Endothelial cell of umbilical vein (primary cell): ENCODE data around the gene FAM53B. TPM values are rescaled to one million over a fixed set of nuclear protein-coding genes. Genes with fewer than 3 reads are reported as not detected.

Experiments
- BruUV-seq: library from RNA; stranded (reverse); fragments of 400-500 nt; replicated peaks from 2 replicates; lab custom pipeline; 2021; lab: Mats Ljungman, UMichigan
- CTCF ChIA-PET: fragments of 300-600, 350-600 bp; sonication (Branson Sonifier 250); formaldehyde crosslinking; loops from one replicate; lab custom pipeline; 2021; ENCODE audit warnings: antibody characterized with exemption, inconsistent platforms; lab: Charles Lee
- POLR2A ChIA-PET: fragments of 300-600, 350-600 bp; sonication (Branson Sonifier 250); formaldehyde crosslinking; loops from one replicate; lab custom pipeline; 2021; ENCODE audit warnings: antibody characterized with exemption, inconsistent platforms; lab: Charles Lee
- DNase-seq: peaks from one replicate; pipeline ENCODE4 v3.0.0-alpha.2; 2011; ENCODE audit warnings: low read depth, low spot score
- FAIRE-seq: peaks from 2 replicates; lab custom pipeline; 2011; peaks lifted over from hg19 to GRCh38; lab: Jason Lieb, UNC
- H2AFZ ChIP-seq: 2 replicates; pipeline ENCODE4 v1.6.0; 2012; ENCODE audit warnings: low read depth, low read length, control low read depth, inconsistent platforms
- H3K27ac ChIP-seq: 2 replicates; pipeline ENCODE4 v1.5.1; 2011; ENCODE audit warnings: low read depth, mild to moderate bottlenecking, control low read depth, low read length, moderate library complexity; ENCODE audit not compliant: insufficient read depth
- H3K27me3 ChIP-seq, 2 experiments: 2 replicates each; pipeline versions ENCODE4 v1.6.0 to v1.6.1; 2011; ENCODE audit warnings: low read length in 2 of 2, mixed read lengths in 1 of 2; ENCODE audit not compliant: control insufficient read depth in 2 of 2, insufficient read depth in 2 of 2
- H3K36me3 ChIP-seq, 2 experiments: 2 replicates in 1 of 2; 3 replicates in 1 of 2; pipeline ENCODE4 v1.5.1; 2011; ENCODE audit warnings: low read length in 2 of 2, mild to moderate bottlenecking in 1 of 2, moderate library complexity in 1 of 2; ENCODE audit not compliant: control insufficient read depth in 2 of 2, insufficient read depth in 2 of 2; ENCODE audit errors: extremely low read depth in 1 of 2
- H3K4me1 ChIP-seq: 3 replicates; pipeline ENCODE4 v1.5.1; 2011; ENCODE audit warnings: mild to moderate bottlenecking, low read length; ENCODE audit not compliant: control insufficient read depth, insufficient read depth; ENCODE audit errors: extremely low read depth
- H3K4me2 ChIP-seq: 2 replicates; pipeline ENCODE4 v1.6.1; 2011; ENCODE audit warnings: low read length, control low read depth, mixed read lengths; ENCODE audit not compliant: insufficient read depth
- H3K4me3 ChIP-seq, 3 experiments: fragments of 200-600 bp in 1 of 3; sonication (generic), shearing (Covaris generic) in 1 of 3; replicated peaks in 1 of 3; 2 replicates each; pipeline ENCODE4 v1.5.1; 2011 to 2016; ENCODE audit warnings: control low read depth in 3 of 3, low read length in 3 of 3, mild to moderate bottlenecking in 2 of 3, inconsistent platforms in 1 of 3, low read depth in 1 of 3, moderate library complexity in 1 of 3; ENCODE audit not compliant: insufficient read depth in 1 of 3
- H3K79me2 ChIP-seq: 2 replicates; pipeline ENCODE4 v1.6.0; 2012; ENCODE audit warnings: low read length, inconsistent platforms; ENCODE audit not compliant: control insufficient read depth, insufficient read depth
- H3K9ac ChIP-seq: replicated peaks from 2 replicates; pipeline ENCODE3; 2011; ENCODE audit warnings: low read length, control low read depth; ENCODE audit not compliant: insufficient read depth; ENCODE audit errors: extremely low read depth
- H3K9me1 ChIP-seq: replicated peaks from 3 replicates; pipeline ENCODE4 v1.6.0; 2011; ENCODE audit warnings: mild to moderate bottlenecking, low read length; ENCODE audit not compliant: control insufficient read depth, insufficient read depth; ENCODE audit errors: extremely low read depth
- H3K9me3 ChIP-seq: replicated peaks from 2 replicates; pipeline ENCODE4 v1.5.1; 2012; ENCODE audit warnings: low read length, inconsistent platforms; ENCODE audit not compliant: control insufficient read depth, insufficient read depth
- H4K20me1 ChIP-seq: replicated peaks from 2 replicates; pipeline ENCODE3; 2011; ENCODE audit warnings: mild to moderate bottlenecking, low read length; ENCODE audit not compliant: control insufficient read depth, insufficient read depth; ENCODE audit errors: extremely low read depth
- EZH2 ChIP-seq: IDR thresholded peaks from 2 replicates; pipeline ENCODE4 v1.6.1; 2012; ENCODE audit warnings: borderline replicate concordance, low read depth, mild to moderate bottlenecking, moderate library complexity, low read length, inconsistent platforms; ENCODE audit not compliant: severe bottlenecking
- GATA2 ChIP-seq: IDR thresholded peaks from 2 replicates; pipeline ENCODE4 v1.7.0; 2011; ENCODE audit warnings: low read depth, mild to moderate bottlenecking, moderate library complexity, mixed read lengths, low read length; ENCODE audit not compliant: insufficient read length, insufficient read depth
- JUN ChIP-seq: IDR thresholded peaks from 2 replicates; pipeline ENCODE4 v1.6.1; 2011; ENCODE audit warnings: borderline replicate concordance, low read depth; ENCODE audit not compliant: insufficient read length, insufficient read depth
- MYC ChIP-seq: IDR thresholded peaks from one replicate; pipeline ENCODE4 v1.6.1; 2011; ENCODE audit warnings: mild to moderate bottlenecking, low read depth, low read length
- POLR2A ChIP-seq: IDR thresholded peaks from 2 replicates; pipeline ENCODE4 v1.6.1; 2012; ENCODE audit warnings: low read depth, mild to moderate bottlenecking, control low read depth, low read length
- POLR2AphosphoS5 ChIP-seq: IDR thresholded peaks from 2 replicates; pipeline ENCODE4 v1.6.1; 2012; ENCODE audit warnings: low read depth, mild to moderate bottlenecking, control low read depth, low read length, moderate library complexity; ENCODE audit not compliant: insufficient read depth
- dilution Hi-C: fragments of 300-500 bp; cut with MboI; formaldehyde crosslinking; loops from one replicate; pipeline ENCODE4 v1.15.0; 2019; ENCODE audit warnings: low sequenced_read_pairs; ENCODE audit not compliant: extremely low pct_ligation_motif_present
- intact Hi-C: fragments of 100-400 bp; cut with micrococcal nuclease; formaldehyde crosslinking; loops from one replicate; pipeline ENCODE4 v1.10.0; 2022
- polyA plus RNA-seq, 4 experiments: library from polyadenylated mRNA; depleted of rRNA in 3 of 4; stranded (reverse) in 3 of 4; unstranded in 1 of 4; fragments of >200 nt; gene quantifications; 2 replicates each; pipeline versions ENCODE4 v1.2.1 to v1.2.3, GENCODE V29; 2011 to 2012; ENCODE audit warnings: missing spikeins in 1 of 4
- total RNA-seq: library from RNA; stranded (reverse); gene quantifications from 2 replicates; pipeline ENCODE4 v1.2.3, GENCODE V29; 2021
- TF ChIP-seq, protein P1 (sequence below): IDR thresholded peaks from 2 replicates; pipeline ENCODE4 v1.6.1; 2011; ENCODE audit not compliant: insufficient read depth, insufficient read length
- TF ChIP-seq, protein P2 (sequence below), 2 donors: IDR thresholded peaks; 1 replicate in 1 of 2; 2 replicates in 1 of 2; pipeline ENCODE4 v1.5.1; 2011; ENCODE audit warnings: low read length in 2 of 2, mild to moderate bottlenecking in 2 of 2, moderate library complexity in 2 of 2, control low read depth in 1 of 2, inconsistent platforms in 1 of 2, low read depth in 1 of 2; ENCODE audit not compliant: insufficient read depth in 1 of 2; ENCODE audit errors: extremely low read depth in 1 of 2

Gene FAM53B
- total and polyA plus RNA-seq, 2 donors (not counting 3 experiments of a cell fraction or from before 2014, with no cell fraction given) = 8.5 to 21.1 TPM

DNA sequence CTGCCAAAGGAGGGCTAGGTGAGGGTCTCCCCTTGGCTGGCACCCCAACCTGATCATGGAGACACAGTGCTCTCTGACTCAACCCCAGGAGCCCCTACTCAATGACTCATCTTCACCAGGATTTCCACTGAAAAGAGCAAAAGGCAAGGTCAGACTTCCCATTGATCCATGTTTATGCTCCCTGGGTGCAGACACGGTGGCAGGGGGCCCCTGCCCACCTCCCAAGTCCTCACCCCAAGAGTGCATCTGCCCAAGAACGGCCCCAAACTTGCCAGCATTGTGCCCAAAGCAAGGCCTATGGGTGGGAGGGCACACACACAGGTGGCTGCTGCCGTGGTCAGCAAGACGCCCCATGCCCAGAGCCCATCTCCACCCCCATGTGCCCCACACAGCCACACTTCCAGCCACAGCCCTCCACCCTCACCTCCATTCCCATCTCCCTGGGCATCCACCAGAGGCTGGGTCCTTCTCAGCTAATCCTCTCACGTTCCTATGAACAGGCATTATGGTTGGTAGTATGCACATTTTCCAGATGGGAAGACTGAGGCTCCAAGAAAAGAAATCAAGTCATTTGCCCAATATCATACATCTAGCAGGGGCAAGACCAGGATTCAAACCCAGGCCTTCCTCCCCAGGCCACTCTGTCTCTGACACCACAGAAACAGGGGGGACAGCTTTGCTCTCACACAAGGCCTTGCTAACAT is 31.3 kb downstream of the FAM53B start:
- BruUV-seq = no TSS peak

More for the DNA sequence above, 31.3 kb downstream of the FAM53B start:
- Histone ChIP-seq H3K27me3 (no peaks in the 10 kb centered on the region), H4K20me1 (no peaks in the 10 kb centered on the region), H3K9me1 (no peaks in the 10 kb centered on the region), H3K9me3 (no peaks in the 10 kb centered on the region), H3K4me3 (no peak overlapping the region), H3K4me1 (peaks cover 12% of the 10 kb centered on the region), H2AFZ (no peak overlapping the region), H3K4me2 (no peak overlapping the region), H3K27ac (no peak overlapping the region), H3K36me3 (no peaks in the 10 kb centered on the region), H3K79me2 (peaks cover 6% of the 10 kb centered on the region), H3K9ac (no peak overlapping the region)
- CTCF ChIA-PET = interaction anchor here (1.0 to 3.2 kb wide), 8 partner anchors 11 to 80 kb away, joined by 3 to 25 read pairs (median 3); partner anchors contain the start of gene FAM53B
- POLR2A ChIA-PET = interaction anchor here (1.3 kb wide), 1 partner anchor 64 kb away, joined by 3 read pairs; no protein-coding TSS in a partner anchor
- FAIRE-seq (no peak), DNase-seq (no peak)
- TF ChIP-seq MYC (no peak), POLR2AphosphoS5 (no peak), JUN (no peak), GATA2 (no peak), EZH2 (no peak), POLR2A (no peak)
- TF ChIP-seq, protein P1, sequence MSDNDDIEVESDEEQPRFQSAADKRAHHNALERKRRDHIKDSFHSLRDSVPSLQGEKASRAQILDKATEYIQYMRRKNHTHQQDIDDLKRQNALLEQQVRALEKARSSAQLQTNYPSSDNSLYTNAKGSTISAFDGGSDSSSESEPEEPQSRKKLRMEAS = no peak
- TF ChIP-seq, protein P2, sequence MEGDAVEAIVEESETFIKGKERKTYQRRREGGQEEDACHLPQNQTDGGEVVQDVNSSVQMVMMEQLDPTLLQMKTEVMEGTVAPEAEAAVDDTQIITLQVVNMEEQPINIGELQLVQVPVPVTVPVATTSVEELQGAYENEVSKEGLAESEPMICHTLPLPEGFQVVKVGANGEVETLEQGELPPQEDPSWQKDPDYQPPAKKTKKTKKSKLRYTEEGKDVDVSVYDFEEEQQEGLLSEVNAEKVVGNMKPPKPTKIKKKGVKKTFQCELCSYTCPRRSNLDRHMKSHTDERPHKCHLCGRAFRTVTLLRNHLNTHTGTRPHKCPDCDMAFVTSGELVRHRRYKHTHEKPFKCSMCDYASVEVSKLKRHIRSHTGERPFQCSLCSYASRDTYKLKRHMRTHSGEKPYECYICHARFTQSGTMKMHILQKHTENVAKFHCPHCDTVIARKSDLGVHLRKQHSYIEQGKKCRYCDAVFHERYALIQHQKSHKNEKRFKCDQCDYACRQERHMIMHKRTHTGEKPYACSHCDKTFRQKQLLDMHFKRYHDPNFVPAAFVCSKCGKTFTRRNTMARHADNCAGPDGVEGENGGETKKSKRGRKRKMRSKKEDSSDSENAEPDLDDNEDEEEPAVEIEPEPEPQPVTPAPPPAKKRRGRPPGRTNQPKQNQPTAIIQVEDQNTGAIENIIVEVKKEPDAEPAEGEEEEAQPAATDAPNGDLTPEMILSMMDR (IDR thresholded peaks at IDR 0.05; ENCODE audit: extremely low read depth in 1 of 2, insufficient read depth in 1 of 2, low read depth in 1 of 2, low read length in 2 of 2) = no peak
- intact Hi-C loops = no loop called here
- dilution Hi-C loops = no loop called here
